AG10803 (cell line): ENCODE measurements around the gene FOXN4.

Experiments
- DNase-seq: peaks from one replicate; pipeline ENCODE4 v3.0.0; 2010; ENCODE audit warnings: low read depth
- H3K4me3 ChIP-seq: 2 replicates; pipeline ENCODE4 v1.5.1; 2011; ENCODE audit warnings: mild to moderate bottlenecking, low read length, control low read depth
- TF ChIP-seq, protein P1 (sequence below): conservative IDR thresholded peaks from 2 replicates; pipeline ENCODE4 v1.5.1; 2011; ENCODE audit warnings: mild to moderate bottlenecking, low read length, control low read depth, inconsistent platforms

The FOXN4 gene

DNA sequence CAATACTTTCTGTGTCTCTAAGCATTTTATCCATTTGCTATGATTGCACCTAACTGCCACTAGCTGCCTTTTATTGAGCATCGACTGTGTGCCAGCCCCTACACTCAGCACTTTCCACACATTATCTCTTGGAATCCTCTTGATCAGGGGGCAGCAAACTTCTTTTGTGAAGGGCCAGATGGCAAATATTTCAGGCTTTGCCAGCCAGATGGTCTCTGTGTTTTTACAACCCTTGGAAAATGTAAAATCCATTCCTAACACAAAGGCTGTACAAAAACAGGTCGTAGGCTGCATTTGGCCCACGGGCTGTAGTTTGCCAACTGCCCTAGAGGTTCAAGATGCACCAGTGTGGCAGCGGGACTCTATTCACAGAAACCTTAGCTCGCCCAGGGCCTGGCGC is 19.5 kb downstream of the FOXN4 start:
- TF ChIP-seq, protein P1, sequence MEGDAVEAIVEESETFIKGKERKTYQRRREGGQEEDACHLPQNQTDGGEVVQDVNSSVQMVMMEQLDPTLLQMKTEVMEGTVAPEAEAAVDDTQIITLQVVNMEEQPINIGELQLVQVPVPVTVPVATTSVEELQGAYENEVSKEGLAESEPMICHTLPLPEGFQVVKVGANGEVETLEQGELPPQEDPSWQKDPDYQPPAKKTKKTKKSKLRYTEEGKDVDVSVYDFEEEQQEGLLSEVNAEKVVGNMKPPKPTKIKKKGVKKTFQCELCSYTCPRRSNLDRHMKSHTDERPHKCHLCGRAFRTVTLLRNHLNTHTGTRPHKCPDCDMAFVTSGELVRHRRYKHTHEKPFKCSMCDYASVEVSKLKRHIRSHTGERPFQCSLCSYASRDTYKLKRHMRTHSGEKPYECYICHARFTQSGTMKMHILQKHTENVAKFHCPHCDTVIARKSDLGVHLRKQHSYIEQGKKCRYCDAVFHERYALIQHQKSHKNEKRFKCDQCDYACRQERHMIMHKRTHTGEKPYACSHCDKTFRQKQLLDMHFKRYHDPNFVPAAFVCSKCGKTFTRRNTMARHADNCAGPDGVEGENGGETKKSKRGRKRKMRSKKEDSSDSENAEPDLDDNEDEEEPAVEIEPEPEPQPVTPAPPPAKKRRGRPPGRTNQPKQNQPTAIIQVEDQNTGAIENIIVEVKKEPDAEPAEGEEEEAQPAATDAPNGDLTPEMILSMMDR, result no peak
- H3K4me3 ChIP-seq, result no peak overlapping the region
- DNase-seq, result no peak

DNA sequence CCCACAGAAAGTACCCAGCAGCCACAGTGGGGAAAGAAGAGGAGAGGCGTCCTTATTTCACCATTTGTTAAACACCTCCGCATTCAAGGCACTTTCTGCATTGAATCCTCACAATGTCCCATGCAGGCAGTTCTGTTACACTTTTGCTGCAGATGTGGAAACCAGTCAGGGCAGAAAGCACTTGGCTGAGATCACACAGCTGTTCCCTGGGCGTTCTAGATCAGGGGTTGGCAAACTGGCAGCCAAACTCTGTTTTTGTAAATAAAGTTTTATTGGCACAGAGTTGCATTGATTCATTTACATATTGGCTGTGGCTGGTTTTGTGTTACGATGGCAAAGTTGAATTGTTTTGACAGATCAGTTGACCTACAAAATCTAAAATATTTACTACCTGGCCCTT is 20.1 kb downstream of the FOXN4 start:
- TF ChIP-seq, protein P1, result no peak
- no peak overlapping the region for H3K4me3 ChIP-seq
- no peak for DNase-seq

DNA sequence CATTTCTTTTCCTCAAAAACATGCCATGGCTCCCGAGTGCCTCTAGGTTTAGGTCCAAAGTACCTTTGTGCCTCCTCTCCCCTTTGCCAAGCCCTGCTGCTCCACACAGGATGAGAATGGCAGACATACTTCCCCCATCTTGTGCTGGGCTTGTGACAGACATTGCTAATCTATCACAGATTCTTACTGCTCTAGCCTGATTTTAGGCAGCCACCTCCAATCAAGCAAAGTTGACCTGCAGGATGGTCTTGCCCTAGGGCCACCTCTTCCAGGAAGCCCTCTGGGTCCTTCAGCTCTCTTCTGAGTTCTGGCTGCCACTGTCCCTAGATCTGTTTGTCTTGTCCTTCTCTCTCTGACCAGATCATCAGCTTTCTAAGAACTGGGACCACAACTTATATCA is 20.5 kb downstream of the FOXN4 start:
- no peak for DNase-seq
- TF ChIP-seq, protein P1, result no peak
- H3K4me3 ChIP-seq, result no peak overlapping the region

DNA sequence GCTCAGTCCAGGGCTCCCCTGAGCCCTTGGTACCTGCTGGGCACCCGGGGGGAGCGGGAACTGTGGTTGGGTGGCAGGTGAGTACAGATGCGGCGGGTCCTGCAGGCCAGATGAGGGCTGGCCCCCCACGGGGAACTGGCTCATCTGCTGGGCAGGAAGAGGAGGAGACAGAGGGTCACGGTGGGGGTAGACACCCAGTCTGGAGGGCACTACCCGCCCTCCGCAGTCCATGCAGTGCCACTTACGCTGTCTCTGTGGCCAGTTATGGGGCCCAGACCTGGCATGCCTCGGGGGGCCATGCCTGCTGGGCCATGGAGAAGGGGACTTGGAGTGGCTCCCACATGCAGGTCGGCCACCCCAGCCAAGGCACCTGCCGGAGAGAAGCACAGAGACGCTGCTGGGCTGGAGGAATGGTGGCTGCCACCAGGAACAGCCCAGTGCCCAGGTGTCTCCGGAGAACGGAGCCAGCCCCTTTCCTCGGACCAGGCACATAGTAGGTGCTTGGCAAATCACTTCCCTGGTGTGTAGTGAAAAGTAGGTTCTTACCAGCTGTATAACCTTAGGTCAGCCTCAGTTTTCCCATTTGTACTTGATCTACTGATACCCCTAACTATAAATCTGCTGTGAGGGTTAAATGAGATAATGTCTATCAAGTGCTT is 21.1 kb downstream of the FOXN4 start:
- TF ChIP-seq, protein P1, result no peak
- no peak overlapping the region for H3K4me3 ChIP-seq
- DNase-seq, result no peak

DNA sequence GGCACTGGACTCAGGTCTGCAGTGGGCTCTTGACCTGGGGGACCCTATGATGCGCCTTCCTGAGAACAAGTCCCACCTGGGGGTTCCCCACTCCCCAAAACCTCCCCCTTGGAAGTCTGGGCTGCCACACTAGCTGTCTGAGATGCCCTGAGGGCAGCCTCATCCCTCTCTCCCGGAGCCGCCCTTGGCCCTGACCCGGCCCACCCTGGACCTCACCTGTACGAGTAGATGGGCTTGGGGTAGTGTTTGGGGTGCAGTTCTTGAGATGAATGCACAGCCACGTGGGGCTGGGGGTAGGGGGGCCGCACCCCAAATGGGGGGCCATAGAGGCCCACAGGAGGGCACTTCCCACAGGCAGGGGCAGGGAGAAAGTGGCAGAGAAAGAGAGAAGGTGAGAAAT is 21.9 kb downstream of the FOXN4 start:
- TF ChIP-seq, protein P1, result no peak
- no peak for DNase-seq
- no peak overlapping the region for H3K4me3 ChIP-seq

DNA sequence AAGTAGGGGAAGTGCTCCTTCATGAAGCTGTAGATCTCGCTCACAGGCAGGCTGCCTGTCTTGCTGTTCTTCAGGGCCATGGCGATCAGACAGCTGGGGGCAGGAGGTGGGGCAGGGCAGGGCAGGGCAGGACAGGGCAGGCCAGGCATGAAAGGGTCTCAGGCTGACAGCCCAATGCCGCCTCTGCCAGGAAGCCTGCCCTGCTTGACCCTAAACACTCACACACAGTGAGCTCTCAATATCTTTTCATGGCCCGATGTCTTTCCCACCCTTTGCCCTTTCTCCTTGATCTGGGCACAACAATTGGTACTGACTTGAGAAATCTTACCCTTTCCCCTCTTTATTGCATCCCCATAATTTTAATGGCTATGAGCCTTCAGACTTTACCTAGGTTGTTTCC is 22.4 kb downstream of the FOXN4 start:
- TF ChIP-seq, protein P1, result no peak
- H3K4me3 ChIP-seq, result no peak overlapping the region
- no peak for DNase-seq

DNA sequence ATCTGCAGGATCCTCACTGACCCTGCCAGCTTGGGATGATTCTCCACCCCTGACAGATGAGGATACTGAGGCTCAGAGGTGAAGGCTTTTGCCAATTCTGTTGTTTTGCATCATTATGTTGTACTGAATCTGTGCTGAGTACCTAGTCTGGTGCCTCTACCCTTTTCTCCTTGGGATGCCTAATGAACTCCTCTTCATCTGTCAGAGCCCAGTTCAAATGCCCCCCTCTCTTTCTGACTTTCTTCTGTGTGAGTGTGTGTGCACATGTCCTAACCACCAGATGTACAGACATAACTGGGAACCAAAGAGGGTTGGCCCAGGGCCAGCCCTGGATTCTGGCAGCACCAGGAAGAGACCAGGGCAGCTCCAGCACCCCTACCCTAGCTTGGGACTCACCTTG is 22.8 kb downstream of the FOXN4 start:
- TF ChIP-seq, protein P1, result no peak
- H3K4me3 ChIP-seq, result no peak overlapping the region
- DNase-seq, result no peak
